ENCODE measurements around the gene EWSR1. TPM values are rescaled to one million over a fixed set of nuclear protein-coding genes. Genes with fewer than 3 reads are reported as not detected.

The EWSR1 gene
- total RNA-seq, 4 donors from 2014 or later = 174 to 211 (median 188) TPM

DNA sequence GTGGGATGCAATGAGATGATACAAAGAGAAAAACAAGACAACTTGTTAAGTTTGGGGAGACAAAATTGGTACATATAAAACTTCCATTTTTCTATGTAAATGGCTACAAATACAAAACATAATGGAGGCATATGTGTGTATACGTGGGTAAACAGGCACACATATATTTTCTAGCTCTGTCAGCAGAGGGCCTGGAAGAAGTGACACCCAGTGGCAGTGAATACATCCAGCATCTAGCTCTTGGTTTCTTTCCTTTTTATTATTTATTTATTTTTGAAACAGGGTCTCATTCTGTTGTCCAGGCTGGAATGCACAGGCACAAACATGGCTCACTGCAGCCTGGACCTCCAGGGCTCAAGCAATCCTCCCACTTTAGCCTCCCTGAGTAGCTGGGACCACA, 52.5 kb downstream of the EWSR1 start:
- Histone ChIP-seq H3K4me1 (peaks cover 0 to 4% (median 0%) of the 10 kb centered on the region in 4 donors), H3K27ac (no peak overlapping the region)
- 29 to 41% methylated on average over 1 of the region's 1 CpG for WGBS, 2 donors

DNA sequence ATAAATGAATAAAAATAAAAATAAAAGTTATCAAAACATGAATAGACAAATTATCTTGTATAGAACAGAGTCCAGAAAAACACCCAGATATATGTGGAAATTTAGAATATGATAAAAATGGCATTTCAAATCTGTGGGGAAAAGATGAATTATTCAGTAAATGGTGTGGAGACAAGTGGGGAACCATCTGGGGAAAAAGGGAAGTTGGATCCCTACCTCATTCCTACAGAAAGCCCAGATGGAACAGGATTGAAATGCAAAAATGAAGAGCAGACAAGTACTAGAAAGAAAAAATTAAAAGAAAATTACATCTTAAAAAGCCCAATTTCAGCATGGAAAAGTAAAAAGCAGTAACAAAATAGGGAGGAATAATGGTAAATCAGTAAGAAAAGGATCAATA, 55.6 kb downstream of the EWSR1 start:
- Histone ChIP-seq H3K4me3 (no peak overlapping the region), H3K27ac (no peak overlapping the region), H3K4me1 (peaks cover 0 to 27% (median 0%) of the 10 kb centered on the region in 4 donors), H3K36me3 (peaks cover 0 to 27% (median 0%) of the 10 kb centered on the region in 3 donors), H3K9me3 (no peaks in the 10 kb centered on the region), H3K27me3 (no peaks in the 10 kb centered on the region)
- TF ChIP-seq POLR2A (IDR thresholded peaks at IDR 0.05) (no peak), EP300 (IDR thresholded peaks at IDR 0.05) (no peak)
- TF ChIP-seq, protein P1, sequence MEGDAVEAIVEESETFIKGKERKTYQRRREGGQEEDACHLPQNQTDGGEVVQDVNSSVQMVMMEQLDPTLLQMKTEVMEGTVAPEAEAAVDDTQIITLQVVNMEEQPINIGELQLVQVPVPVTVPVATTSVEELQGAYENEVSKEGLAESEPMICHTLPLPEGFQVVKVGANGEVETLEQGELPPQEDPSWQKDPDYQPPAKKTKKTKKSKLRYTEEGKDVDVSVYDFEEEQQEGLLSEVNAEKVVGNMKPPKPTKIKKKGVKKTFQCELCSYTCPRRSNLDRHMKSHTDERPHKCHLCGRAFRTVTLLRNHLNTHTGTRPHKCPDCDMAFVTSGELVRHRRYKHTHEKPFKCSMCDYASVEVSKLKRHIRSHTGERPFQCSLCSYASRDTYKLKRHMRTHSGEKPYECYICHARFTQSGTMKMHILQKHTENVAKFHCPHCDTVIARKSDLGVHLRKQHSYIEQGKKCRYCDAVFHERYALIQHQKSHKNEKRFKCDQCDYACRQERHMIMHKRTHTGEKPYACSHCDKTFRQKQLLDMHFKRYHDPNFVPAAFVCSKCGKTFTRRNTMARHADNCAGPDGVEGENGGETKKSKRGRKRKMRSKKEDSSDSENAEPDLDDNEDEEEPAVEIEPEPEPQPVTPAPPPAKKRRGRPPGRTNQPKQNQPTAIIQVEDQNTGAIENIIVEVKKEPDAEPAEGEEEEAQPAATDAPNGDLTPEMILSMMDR (IDR thresholded peaks at IDR 0.05) = no peak
- DNase-seq (ENCODE audit: low spot score in 2 of 2) = no peak

More for the DNA sequence above, 52.5 kb downstream of the EWSR1 start:
- DNase-seq (ENCODE audit: low spot score in 2 of 2) = no peak
- Histone ChIP-seq H3K9me3 (no peaks in the 10 kb centered on the region), H3K36me3 (no peaks in the 10 kb centered on the region), H3K4me3 (no peak overlapping the region), H3K27me3 (peaks cover 0 to 8% of the 10 kb centered on the region in 2 donors)
- no peak for TF ChIP-seq EP300 (IDR thresholded peaks at IDR 0.05)

DNA sequence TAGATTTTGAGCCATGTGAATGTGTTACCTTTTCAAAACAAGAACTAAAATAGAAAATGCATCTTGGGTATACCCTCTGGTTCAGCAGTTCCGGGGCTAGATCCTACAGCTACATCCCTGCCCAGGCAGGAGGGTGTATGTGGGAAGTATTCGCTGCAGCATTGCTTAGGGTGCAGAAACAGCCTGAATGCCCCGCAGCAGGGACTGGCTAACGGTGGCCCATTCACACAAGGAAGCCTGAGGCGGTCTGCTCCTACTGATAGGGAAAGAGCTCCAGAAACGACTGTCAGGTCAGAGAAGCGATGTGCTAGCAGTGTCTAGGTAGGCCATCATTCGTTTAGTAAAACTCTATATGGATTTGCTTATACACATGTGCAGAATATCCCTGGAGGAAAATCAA, 57.3 kb downstream of the EWSR1 start:
- peaks cover 0 to 44% (median 0%) of the 10 kb centered on the region in 3 donors for H3K36me3 ChIP-seq
- DNase-seq (ENCODE audit: low spot score in 2 of 2) = no peak
- TF ChIP-seq POLR2A (IDR thresholded peaks at IDR 0.05) (no peak), EP300 (IDR thresholded peaks at IDR 0.05) (no peak)
- TF ChIP-seq, protein P1 (IDR thresholded peaks at IDR 0.05) = no peak
- no peaks in the 10 kb centered on the region for H3K27me3 ChIP-seq
- H3K4me3 ChIP-seq = no peak overlapping the region
- H3K4me1 ChIP-seq = peaks cover 0 to 27% (median 0%) of the 10 kb centered on the region in 4 donors
- 75 to 77% methylated on average over 8 of the region's 8 CpGs for WGBS, 2 donors
- H3K9me3 ChIP-seq = no peaks in the 10 kb centered on the region
- peak overlapping the region in 1 of 4 donors; percentile 85 for H3K27ac ChIP-seq

DNA sequence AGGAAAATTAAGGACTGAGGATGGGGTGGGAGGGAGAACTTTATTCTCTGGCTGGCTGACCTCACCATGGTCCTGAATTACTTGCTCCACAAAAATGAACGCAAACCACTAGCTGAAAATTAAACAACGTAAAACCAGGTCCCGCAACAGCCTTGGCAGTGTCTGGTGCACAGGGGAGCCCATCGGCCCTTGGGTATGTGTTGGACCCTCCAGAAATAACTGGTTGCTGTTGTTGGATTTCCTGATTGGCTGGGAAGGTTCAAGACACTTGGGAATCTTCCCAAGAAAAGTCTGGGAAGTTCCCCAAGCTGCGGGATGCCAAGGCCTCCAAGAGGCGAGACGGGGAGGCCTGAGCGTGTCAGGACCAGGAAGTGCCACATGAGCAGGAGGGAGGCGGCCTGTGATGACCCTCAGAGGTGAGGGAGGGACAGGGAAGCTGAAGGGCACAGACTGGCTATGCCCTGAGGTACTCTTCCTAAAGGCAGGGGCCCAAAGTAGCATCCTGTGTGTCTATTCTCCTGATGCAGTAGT, 57.8 kb downstream of the EWSR1 start:
- Histone ChIP-seq H3K4me3 (no peak overlapping the region), H3K27ac (peak overlapping the region in 1 of 4 donors; percentile 85), H3K9me3 (no peaks in the 10 kb centered on the region), H3K36me3 (peaks cover 0 to 49% (median 0%) of the 10 kb centered on the region in 3 donors), H3K4me1 (peaks cover 0 to 32% (median 0%) of the 10 kb centered on the region in 4 donors), H3K27me3 (no peaks in the 10 kb centered on the region)
- TF ChIP-seq POLR2A (IDR thresholded peaks at IDR 0.05) = no peak
- TF ChIP-seq, protein P1 (IDR thresholded peaks at IDR 0.05) = no peak
- TF ChIP-seq EP300 (IDR thresholded peaks at IDR 0.05) = no peak
- 52 to 58% methylated on average over 9 of the region's 9 CpGs for WGBS, 2 donors
- no peak for DNase-seq (ENCODE audit: low spot score in 2 of 2)

DNA sequence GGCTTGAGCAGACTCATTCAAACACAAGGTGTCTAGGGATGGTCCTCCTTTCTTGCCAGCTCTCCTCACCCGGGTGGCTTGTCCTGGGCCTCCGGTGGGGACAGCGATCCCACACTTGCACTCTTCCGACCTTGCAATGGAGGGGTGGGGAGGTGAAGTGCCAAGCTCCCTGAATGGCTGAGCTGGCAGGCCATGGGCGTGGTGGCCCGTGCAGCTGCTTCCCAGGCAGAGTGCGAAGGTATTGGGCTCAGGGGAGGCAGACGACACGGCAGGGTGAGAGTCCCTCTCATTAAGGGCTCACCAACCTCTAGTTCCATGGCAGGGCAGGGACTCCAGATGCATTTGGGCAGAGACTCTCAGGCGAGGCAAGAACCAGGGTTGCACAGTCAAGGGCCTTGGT, 58.4 kb downstream of the EWSR1 start:
- peaks cover 0 to 55% (median 0%) of the 10 kb centered on the region in 3 donors for H3K36me3 ChIP-seq
- no peaks in the 10 kb centered on the region for H3K9me3 ChIP-seq
- no peak for TF ChIP-seq EP300 (IDR thresholded peaks at IDR 0.05)
- no peak for TF ChIP-seq POLR2A (IDR thresholded peaks at IDR 0.05)
- TF ChIP-seq, protein P1 (IDR thresholded peaks at IDR 0.05) = no peak

More for the DNA sequence above, 58.4 kb downstream of the EWSR1 start:
- Histone ChIP-seq H3K4me3 (no peak overlapping the region), H3K27me3 (no peaks in the 10 kb centered on the region), H3K4me1 (peaks cover 0 to 37% (median 0%) of the 10 kb centered on the region in 4 donors), H3K27ac (peak overlapping the region in 1 of 4 donors; percentile 85)
- WGBS, 2 donors = 83 to 84% methylated on average over 8 to 10 of the region's 10 CpGs
- no peak for DNase-seq (ENCODE audit: low spot score in 2 of 2)
